DMS153 (cell line): ENCODE measurements around the gene GNRH2.
"Not testable (repeated sequence)": the region's sequence is repeated elsewhere in the genome, so short reads cannot be mapped to it uniquely, and the experiment has no call there.

Experiments
- DNase-seq: peaks from one replicate; lab custom pipeline; 2025; lab: John Stamatoyannopoulos, UW

Gene GNRH2

GRCh38 chr20:3042625-3043024, 797 bp upstream of the GNRH2 start:
- DNase-seq, result peak; percentile 40

GRCh38 chr20:3044336-3044965, 1.0 kb downstream of the GNRH2 start:
- no peak for DNase-seq

GRCh38 chr20:3045042-3045815, 1.8 kb downstream of the GNRH2 start:
- peak; percentile 77 for DNase-seq

- peak; percentile 78 for DNase-seq
Measured at GRCh38 chr20:3045816-3046676, 2.6 kb downstream of the GNRH2 start, which contains the start of gene MRPS26. MRPS26 (plus strand) TSS chr20:3046052; CDS start chr20:3046069, 17 bp downstream.

GRCh38 chr20:3046677-3047462, 3.4 kb downstream of the GNRH2 start:
- peak; percentile 63 for DNase-seq

- no peak for DNase-seq
Measured at GRCh38 chr20:3047486-3048419, 4.3 kb downstream of the GNRH2 start.

GRCh38 chr20:3051385-3052019, 8.1 kb downstream of the GNRH2 start:
- no peak for DNase-seq

- DNase-seq, result no peak
Measured at GRCh38 chr20:3059489-3059888, 16.1 kb downstream of the GNRH2 start.

- not testable (repeated sequence) for DNase-seq
Measured at GRCh38 chr20:3064119-3064518, 20.7 kb downstream of the GNRH2 start.

- DNase-seq, result no peak
Measured at GRCh38 chr20:3067139-3068014, 24.0 kb downstream of the GNRH2 start.

- no peak for DNase-seq
Measured at GRCh38 chr20:3068075-3068474, 24.7 kb downstream of the GNRH2 start.

GRCh38 chr20:3068986-3069900, 25.8 kb downstream of the GNRH2 start:
- DNase-seq, result peak; percentile 49

GRCh38 chr20:3070725-3071124, 27.3 kb downstream of the GNRH2 start:
- no peak for DNase-seq

- no peak for DNase-seq
Measured at GRCh38 chr20:3071266-3071609, 27.8 kb downstream of the GNRH2 start.

- DNase-seq, result no peak
Measured at GRCh38 chr20:3071610-3072529, 28.4 kb downstream of the GNRH2 start, which contains the start of gene OXT. OXT (plus strand) TSS chr20:3071620; CDS start chr20:3071656, 36 bp downstream.

- no peak for DNase-seq
Measured at GRCh38 chr20:3072530-3073250, 29.3 kb downstream of the GNRH2 start.
